HEK293T (cell line): Measurements from ENCODE around the gene TLE1.

Experiments used
- BHLHE40 ChIP-seq: fragments of 450-650 bp; IDR thresholded peaks from 2 replicates; pipeline ENCODE4 v1.6.1; 2016; ENCODE audit warnings: mild to moderate bottlenecking, moderate library complexity, borderline replicate concordance
- CTBP1 ChIP-seq: fragments of 450-650 bp; IDR thresholded peaks from 2 replicates; pipeline ENCODE4 v1.6.1; 2016; ENCODE audit warnings: borderline replicate concordance
- ELF4 ChIP-seq: fragments of 450-650 bp; IDR thresholded peaks from 2 replicates; pipeline ENCODE4 v1.6.1; 2017; ENCODE audit warnings: antibody characterized with exemption
- FOXM1 ChIP-seq: fragments of 450-650 bp; IDR thresholded peaks from 2 replicates; pipeline ENCODE4 v1.6.1; 2017; ENCODE audit warnings: mild to moderate bottlenecking, borderline replicate concordance
- LEF1 ChIP-seq: fragments of 450-650 bp; IDR thresholded peaks from 2 replicates; pipeline ENCODE4 v1.6.1; 2017; ENCODE audit warnings: mild to moderate bottlenecking, borderline replicate concordance
- SP1 ChIP-seq: fragments of 450-650 bp; IDR thresholded peaks from 2 replicates; pipeline ENCODE4 v1.6.1; 2017
- SUZ12 ChIP-seq: fragments of 450-650 bp; IDR thresholded peaks from 2 replicates; pipeline ENCODE4 v1.6.1; 2016; ENCODE audit warnings: mild to moderate bottlenecking
- TARDBP ChIP-seq: fragments of 450-650 bp; IDR thresholded peaks from 2 replicates; pipeline ENCODE4 v1.6.1; 2016

DNA sequence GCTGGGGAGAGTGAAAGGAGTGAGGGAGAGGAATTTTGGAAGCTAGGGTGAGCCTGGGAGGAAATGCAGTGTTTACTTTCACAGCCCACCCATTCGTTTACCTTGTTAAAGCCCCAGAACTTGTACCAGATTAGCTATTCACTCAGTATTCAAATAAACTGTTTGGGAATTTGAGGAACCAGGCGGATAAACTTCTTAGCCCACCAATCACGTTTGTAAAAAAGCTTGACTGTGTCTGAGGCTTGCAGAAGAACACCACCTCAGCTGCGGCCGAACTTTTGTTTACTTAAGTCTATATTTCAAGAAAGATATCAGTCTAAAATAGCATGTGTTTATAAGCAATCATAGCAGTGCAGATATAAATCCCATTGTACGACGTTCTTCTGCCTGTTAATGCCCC, 5.2 kb upstream of the TLE1 start:
- TF ChIP-seq ELF4: no peak
- TF ChIP-seq SP1: no peak
- no peak for TF ChIP-seq SUZ12
- no peak for TF ChIP-seq CTBP1
- TF ChIP-seq FOXM1: no peak
- TF ChIP-seq TARDBP: no peak
- TF ChIP-seq LEF1: no peak
- TF ChIP-seq BHLHE40: no peak
